ENCODE measurements around the gene RTEL1. TPM values are rescaled to one million over a fixed set of nuclear protein-coding genes. Genes with fewer than 3 reads are reported as not detected.
A peak's percentile ranks its signal among the peaks of the same experiment; 100 is the strongest.

Gene RTEL1
- total RNA-seq, 1 experiment from 2014 or later = 58.0 TPM

GRCh38 chr20:63658749-63659187 lies 656 bp downstream of the RTEL1 start:
- H4K20me1 ChIP-seq (ENCODE audit: insufficient read depth) = no peaks in the 10 kb centered on the region
- no peak for TF ChIP-seq JUND (IDR thresholded peaks at IDR 0.05)
- TF ChIP-seq ZBTB33 (IDR thresholded peaks at IDR 0.05; ENCODE audit: extremely low read depth, insufficient replicate concordance, low read length) = no peak
- peak; percentile 5; the same call in 1 of the 2 replicates for TF ChIP-seq POLR2AphosphoS5 (IDR thresholded peaks at IDR 0.05; ENCODE audit: low read depth, low read length)
- H3K4me2 ChIP-seq (ENCODE audit: low read length) = peak overlapping the region; percentile 97
- H3K27ac ChIP-seq (ENCODE audit: low read depth, low read length) = peak overlapping the region; percentile 73
- no peak overlapping the region for H2AFZ ChIP-seq (ENCODE audit: low read depth, low read length, poor library complexity, severe bottlenecking)
- DNase-seq (ENCODE audit: low read depth, low spot score) (no peak), ATAC-seq (peak; percentile 31)
- no peaks in the 10 kb centered on the region for H3K9me3 ChIP-seq (ENCODE audit: control insufficient read depth in 1 of 2, insufficient read depth in 1 of 2, low read depth in 1 of 2, low read length in 2 of 2)
- no peaks in the 10 kb centered on the region for H3K9me2 ChIP-seq (ENCODE audit: insufficient read depth)
- H3K9ac ChIP-seq (ENCODE audit: low read length) = peak overlapping the region; percentile 82
- H3K79me2 ChIP-seq (ENCODE audit: insufficient read depth, low read length) = peaks cover 45% of the 10 kb centered on the region
- H3K4me1 ChIP-seq (ENCODE audit: control insufficient read depth in 1 of 2, insufficient read depth in 2 of 2, low read length in 2 of 2) = peaks cover 16 to 37% of the 10 kb centered on the region in 2 experiments
- H3K27me3 ChIP-seq (ENCODE audit: insufficient read depth, low read length) = no peaks in the 10 kb centered on the region
- H3K36me3 ChIP-seq (ENCODE audit: control insufficient read depth in 1 of 2, insufficient read depth in 2 of 2, low read length in 2 of 2) = peaks cover 9 to 15% of the 10 kb centered on the region in 2 experiments
- no TSS peak for BruUV-seq (replicated peaks)
- POLR2A ChIA-PET = interaction anchor here (0.8 to 1.5 kb wide), 9 partner anchors 9 to 205 kb away, joined by 3 to 14 read pairs (median 4); partner anchors contain the start of gene HELZ2
- intact Hi-C loops (cut with micrococcal nuclease) = loop anchor here (1.0 kb wide), 2 partner anchors 24 to 30 kb away; no protein-coding TSS in a partner anchor
- RAD21 ChIA-PET (ENCODE audit: low non-redundant PET in 1 of 2, low total read pairs in 2 of 2, uncharacterized antibody in 2 of 2, unreplicated experiment in 2 of 2) = interaction anchor here (0.6 to 1.3 kb wide), 3 partner anchors 24 to 28 kb away, joined by 3 to 5 read pairs (median 4); no protein-coding TSS in a partner anchor
- H3K4me3 ChIP-seq (replicated peaks in 1 of 2; ENCODE audit: low read depth in 1 of 2, low read length in 2 of 2) = peak overlapping the region; percentile 82 to 99
- CTCF ChIA-PET = interaction anchor here (1.0 kb wide), 1 partner anchor 17 kb away, joined by 5 read pairs; no protein-coding TSS in a partner anchor

DNA sequence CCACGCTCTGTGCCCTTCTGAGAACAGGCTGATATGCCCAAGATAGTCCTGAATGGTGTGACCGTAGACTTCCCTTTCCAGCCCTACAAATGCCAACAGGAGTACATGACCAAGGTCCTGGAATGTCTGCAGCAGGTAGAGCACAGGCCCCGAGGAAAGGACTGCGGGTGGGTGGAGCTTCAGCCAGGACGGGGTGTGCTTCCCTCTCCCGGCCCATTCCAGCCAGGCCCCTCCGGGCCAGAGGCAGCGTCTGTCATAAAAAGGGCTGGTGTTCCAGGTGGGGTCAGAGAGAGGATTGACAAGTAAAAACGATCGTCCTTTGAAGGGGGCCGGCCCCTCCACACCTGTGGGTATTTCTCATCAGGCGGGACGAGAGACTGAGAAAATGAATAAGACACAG lies 1.3 kb downstream of the RTEL1 start:
- Histone ChIP-seq H3K9me2 (ENCODE audit: insufficient read depth) (no peaks in the 10 kb centered on the region), H3K4me3 (replicated peaks in 1 of 2; ENCODE audit: low read depth in 1 of 2, low read length in 2 of 2) (peak overlapping the region; percentile 82 to 99), H3K27ac (ENCODE audit: low read depth, low read length) (peak overlapping the region; percentile 73), H2AFZ (ENCODE audit: low read depth, low read length, poor library complexity, severe bottlenecking) (no peak overlapping the region), H3K4me2 (ENCODE audit: low read length) (peak overlapping the region; percentile 97), H3K36me3 (ENCODE audit: control insufficient read depth in 1 of 2, insufficient read depth in 2 of 2, low read length in 2 of 2) (peaks cover 9 to 15% of the 10 kb centered on the region in 2 experiments), H3K27me3 (ENCODE audit: insufficient read depth, low read length) (no peaks in the 10 kb centered on the region), H3K4me1 (ENCODE audit: control insufficient read depth in 1 of 2, insufficient read depth in 2 of 2, low read length in 2 of 2) (peaks cover 12 to 31% of the 10 kb centered on the region in 2 experiments), H3K9me3 (ENCODE audit: control insufficient read depth in 1 of 2, insufficient read depth in 1 of 2, low read depth in 1 of 2, low read length in 2 of 2) (no peaks in the 10 kb centered on the region), H3K79me2 (ENCODE audit: insufficient read depth, low read length) (peaks cover 51% of the 10 kb centered on the region), H3K9ac (ENCODE audit: low read length) (peak overlapping the region; percentile 82), H4K20me1 (ENCODE audit: insufficient read depth) (no peaks in the 10 kb centered on the region)
- intact Hi-C loops (cut with micrococcal nuclease) = no loop called here
- DNase-seq (ENCODE audit: low read depth, low spot score) (no peak), ATAC-seq (peak; percentile 46)
- RAD21 ChIA-PET (ENCODE audit: low non-redundant PET in 1 of 2, low total read pairs in 2 of 2, uncharacterized antibody in 2 of 2, unreplicated experiment in 2 of 2) = interaction anchor here in 1 of 2 experiments (0.6 kb wide), 1 partner anchor 27 kb away, joined by 4 read pairs; no protein-coding TSS in a partner anchor
- POLR2A ChIA-PET = interaction anchor here (1.0 kb wide), 1 partner anchor 39 kb away, joined by 4 read pairs; no protein-coding TSS in a partner anchor
- CTCF ChIA-PET = no interaction called here
- no TSS peak for BruUV-seq (replicated peaks)
- TF ChIP-seq POLR2A (IDR thresholded peaks at IDR 0.05; ENCODE audit: borderline replicate concordance, extremely low read depth, insufficient read depth, insufficient read length) (no peak), CEBPB (IDR thresholded peaks at IDR 0.05; ENCODE audit: low read depth) (no peak), EZH2 (IDR thresholded peaks at IDR 0.05) (no peak), JUND (IDR thresholded peaks at IDR 0.05) (no peak), EZH2phosphoT487 (IDR thresholded peaks at IDR 0.05; ENCODE audit: borderline replicate concordance) (no peak), RAD21 (IDR thresholded peaks at IDR 0.05; ENCODE audit: low read depth) (no peak), YY1 (IDR thresholded peaks at IDR 0.05; ENCODE audit: extremely low read depth, insufficient replicate concordance, low read depth, low read length) (no peak), TCF7L2 (IDR thresholded peaks at IDR 0.05; ENCODE audit: borderline replicate concordance, extremely low read depth, insufficient read depth, insufficient read length) (no peak), ATF3 (IDR thresholded peaks at IDR 0.05) (no peak), SRF (IDR thresholded peaks at IDR 0.05; ENCODE audit: low read depth) (no peak), ELF1 (IDR thresholded peaks at IDR 0.05; ENCODE audit: borderline replicate concordance, low read depth) (no peak), SP1 (IDR thresholded peaks at IDR 0.05; ENCODE audit: low read depth) (no peak)
- TF ChIP-seq, protein P1, sequence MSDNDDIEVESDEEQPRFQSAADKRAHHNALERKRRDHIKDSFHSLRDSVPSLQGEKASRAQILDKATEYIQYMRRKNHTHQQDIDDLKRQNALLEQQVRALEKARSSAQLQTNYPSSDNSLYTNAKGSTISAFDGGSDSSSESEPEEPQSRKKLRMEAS (IDR thresholded peaks at IDR 0.05) = no peak
- TF ChIP-seq, protein P2, sequence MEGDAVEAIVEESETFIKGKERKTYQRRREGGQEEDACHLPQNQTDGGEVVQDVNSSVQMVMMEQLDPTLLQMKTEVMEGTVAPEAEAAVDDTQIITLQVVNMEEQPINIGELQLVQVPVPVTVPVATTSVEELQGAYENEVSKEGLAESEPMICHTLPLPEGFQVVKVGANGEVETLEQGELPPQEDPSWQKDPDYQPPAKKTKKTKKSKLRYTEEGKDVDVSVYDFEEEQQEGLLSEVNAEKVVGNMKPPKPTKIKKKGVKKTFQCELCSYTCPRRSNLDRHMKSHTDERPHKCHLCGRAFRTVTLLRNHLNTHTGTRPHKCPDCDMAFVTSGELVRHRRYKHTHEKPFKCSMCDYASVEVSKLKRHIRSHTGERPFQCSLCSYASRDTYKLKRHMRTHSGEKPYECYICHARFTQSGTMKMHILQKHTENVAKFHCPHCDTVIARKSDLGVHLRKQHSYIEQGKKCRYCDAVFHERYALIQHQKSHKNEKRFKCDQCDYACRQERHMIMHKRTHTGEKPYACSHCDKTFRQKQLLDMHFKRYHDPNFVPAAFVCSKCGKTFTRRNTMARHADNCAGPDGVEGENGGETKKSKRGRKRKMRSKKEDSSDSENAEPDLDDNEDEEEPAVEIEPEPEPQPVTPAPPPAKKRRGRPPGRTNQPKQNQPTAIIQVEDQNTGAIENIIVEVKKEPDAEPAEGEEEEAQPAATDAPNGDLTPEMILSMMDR (IDR thresholded peaks at IDR 0.05 in 2 of 3, conservative IDR thresholded peaks at IDR 0.05 in 1 of 3; ENCODE audit: borderline replicate concordance in 1 of 3, insufficient read depth in 1 of 3, low read depth in 2 of 3, low read length in 2 of 3) = no peak

All from HCT116 (cell line).